ENCODE data around the gene NFIL3.

The NFIL3 gene

GRCh38 chr9:91415290-91415689 lies 8.3 kb downstream of the NFIL3 start:
- no peak for DNase-seq
- Mint-ChIP-seq H3K4me1 (peaks cover 17% of the 10 kb centered on the region), H3K36me3 (ENCODE audit: low read depth) (peaks cover 28% of the 10 kb centered on the region), H3K27me3 (ENCODE audit: low read depth, poor library complexity) (no peaks in the 10 kb centered on the region), H3K27ac (no peak overlapping the region), H3K9me3 (no peaks in the 10 kb centered on the region), H3K4me3 (no peak overlapping the region)
- no peak for TF ChIP-seq CTCF (IDR thresholded peaks at IDR 0.05)

GRCh38 chr9:91412941-91413340 lies 10.7 kb downstream of the NFIL3 start:
- Mint-ChIP-seq H3K9me3 (no peaks in the 10 kb centered on the region), H3K27ac (no peak overlapping the region), H3K4me1 (peaks cover 5% of the 10 kb centered on the region), H3K4me3 (no peak overlapping the region), H3K27me3 (ENCODE audit: low read depth, poor library complexity) (peaks cover 1% of the 10 kb centered on the region), H3K36me3 (ENCODE audit: low read depth) (peaks cover 44% of the 10 kb centered on the region)
- no peak for DNase-seq
- no peak for TF ChIP-seq CTCF (IDR thresholded peaks at IDR 0.05)

GRCh38 chr9:91411096-91411771 lies 12.4 kb downstream of the NFIL3 start:
- Mint-ChIP-seq H3K27ac (no peak overlapping the region), H3K36me3 (ENCODE audit: low read depth) (peaks cover 60% of the 10 kb centered on the region)

GRCh38 chr9:91410161-91410560 lies 13.5 kb downstream of the NFIL3 start:
- DNase-seq, result no peak
- Mint-ChIP-seq H3K4me3 (no peak overlapping the region), H3K36me3 (ENCODE audit: low read depth) (peaks cover 62% of the 10 kb centered on the region), H3K27ac (no peak overlapping the region), H3K4me1 (no peaks in the 10 kb centered on the region), H3K9me3 (peaks cover 3% of the 10 kb centered on the region), H3K27me3 (ENCODE audit: low read depth, poor library complexity) (peaks cover 4% of the 10 kb centered on the region)
- TF ChIP-seq CTCF (IDR thresholded peaks at IDR 0.05), result no peak

More at GRCh38 chr9:91411096-91411771, 12.4 kb downstream of the NFIL3 start:
- DNase-seq, result no peak
- peaks cover 3% of the 10 kb centered on the region for H3K9me3 Mint-ChIP-seq
- TF ChIP-seq CTCF (IDR thresholded peaks at IDR 0.05), result no peak
- no peak overlapping the region for H3K4me3 Mint-ChIP-seq
- peaks cover 4% of the 10 kb centered on the region for H3K27me3 Mint-ChIP-seq (ENCODE audit: low read depth, poor library complexity)
- H3K4me1 Mint-ChIP-seq, result peaks cover 2% of the 10 kb centered on the region

- TF ChIP-seq CTCF (IDR thresholded peaks at IDR 0.05), result no peak
- Mint-ChIP-seq H3K36me3 (ENCODE audit: low read depth) (peaks cover 49% of the 10 kb centered on the region), H3K4me3 (no peak overlapping the region), H3K27ac (no peak overlapping the region), H3K9me3 (peaks cover 3% of the 10 kb centered on the region), H3K27me3 (ENCODE audit: low read depth, poor library complexity) (peaks cover 4% of the 10 kb centered on the region), H3K4me1 (no peaks in the 10 kb centered on the region)
- no peak for DNase-seq
These were observed 15.2 kb downstream of the NFIL3 start for GRCh38 chr9:91408475-91408874.

Data from nephron progenitor cell (in vitro differentiated cells).